Stimulated activated naive CD4-positive, alpha-beta T cell (primary cell): ENCODE measurements around the gene RIOX2.
"Not testable (repeated sequence)": the region's sequence is repeated elsewhere in the genome, so short reads cannot be mapped to it uniquely, and the experiment has no call there.

Experiments
- DNase-seq, 6 experiments: peaks; one replicate each; lab custom pipeline; 2025; lab: John Stamatoyannopoulos, UW

RIOX2 gene

DNA sequence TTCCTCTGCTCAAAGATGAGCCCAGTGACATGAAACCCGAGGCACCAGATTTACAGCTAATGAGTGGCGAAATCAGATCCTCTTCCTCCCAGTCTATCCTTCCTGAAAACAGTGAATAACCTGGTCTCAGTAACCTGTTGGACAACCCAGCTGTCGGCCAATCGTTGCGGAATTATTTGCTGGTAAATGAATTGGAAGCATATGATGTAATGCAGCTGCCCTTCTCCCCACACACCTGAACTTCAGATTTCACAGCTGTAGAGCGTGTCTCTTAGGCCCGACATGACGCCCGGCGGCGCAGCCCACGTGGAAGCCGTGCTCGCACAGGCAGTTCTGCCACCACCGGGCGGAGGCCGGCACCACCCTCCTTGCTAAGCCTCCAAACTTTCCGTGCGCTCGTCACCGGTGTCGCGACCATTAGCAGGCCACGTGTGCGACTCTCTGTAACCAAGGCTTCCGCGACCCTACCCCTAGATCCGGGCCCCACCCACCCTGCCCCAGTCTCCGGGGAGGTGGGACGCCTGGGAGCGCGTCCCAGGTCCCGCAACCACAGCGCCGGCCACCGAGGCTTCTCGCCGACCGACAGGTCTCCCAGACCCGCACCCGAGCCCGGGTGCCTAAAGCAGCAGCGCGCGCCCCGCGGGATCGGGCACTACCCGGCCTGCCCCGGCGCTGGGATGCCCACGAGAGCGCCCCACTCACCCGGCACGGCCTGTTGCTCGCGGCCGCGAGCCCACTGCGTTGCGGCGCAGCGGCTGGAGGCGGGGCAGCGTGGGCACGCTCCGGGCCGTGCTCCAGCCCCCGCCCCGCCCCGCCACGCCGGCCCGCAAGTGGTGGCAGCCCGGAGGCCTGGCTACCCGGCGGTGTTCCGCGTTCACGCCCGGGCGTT lies at the start of gene RIOX2:
TSS of gene RIOX2 (minus strand) at position 753 of the 889 bp plus-strand sequence. CDS start 4,838 bp downstream, outside the sequence.
- peak; percentile 60 to 79 (median 69) for DNase-seq

DNA sequence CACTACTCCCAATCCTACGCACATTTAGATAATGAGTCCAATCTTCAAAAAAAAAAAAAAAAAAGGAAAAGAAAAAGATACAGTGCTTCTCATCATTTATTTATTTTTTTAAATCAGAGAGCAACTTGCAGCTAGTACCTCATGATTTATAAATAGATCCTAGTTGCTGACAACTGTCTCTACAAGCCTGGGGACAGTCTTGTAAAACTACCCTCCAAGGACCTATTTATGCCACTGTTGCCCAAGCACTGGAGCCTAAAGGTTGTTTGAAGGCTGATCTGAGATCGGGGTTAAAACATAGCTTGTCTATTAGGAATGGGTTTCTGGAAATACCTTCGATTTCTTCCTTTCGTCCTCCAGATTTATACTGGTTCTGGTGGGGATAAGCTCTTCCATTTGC lies 48.2 kb upstream of the RIOX2 start:
- no peak for DNase-seq

DNA sequence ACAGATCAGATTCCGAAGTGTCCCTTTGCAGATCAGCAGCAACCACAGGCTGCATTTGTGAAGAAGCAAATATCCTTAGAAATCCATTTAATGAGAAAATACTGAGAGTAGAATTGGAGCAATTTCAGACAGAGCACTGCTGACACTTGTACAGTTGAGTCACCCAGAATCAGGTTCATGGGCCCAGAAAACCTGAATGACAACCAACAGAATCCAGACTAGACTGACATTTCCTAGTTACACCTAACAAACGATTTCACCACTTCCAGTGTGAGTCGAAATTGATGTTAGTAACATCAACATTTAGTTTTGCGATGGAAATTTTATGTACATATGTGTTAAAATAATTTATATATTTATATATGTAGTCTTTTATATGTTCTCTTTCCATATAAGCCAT lies 46.1 kb upstream of the RIOX2 start:
- DNase-seq = no peak

DNA sequence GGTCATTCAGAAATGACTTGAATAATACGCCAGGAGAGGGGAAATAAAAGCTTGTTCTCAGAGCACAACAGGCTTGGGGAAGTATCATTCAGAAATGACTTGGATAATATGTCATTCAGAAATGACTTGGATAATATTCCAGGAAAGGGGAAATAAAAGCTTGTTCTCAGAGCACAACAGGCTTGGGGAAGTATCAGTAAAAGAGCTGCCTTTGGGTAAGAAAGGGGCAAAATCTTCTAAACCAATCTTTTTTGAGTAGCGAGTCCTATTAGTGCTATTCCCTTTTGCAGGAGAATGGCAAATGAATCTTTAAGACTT lies 42.0 kb upstream of the RIOX2 start:
- no peak for DNase-seq

DNA sequence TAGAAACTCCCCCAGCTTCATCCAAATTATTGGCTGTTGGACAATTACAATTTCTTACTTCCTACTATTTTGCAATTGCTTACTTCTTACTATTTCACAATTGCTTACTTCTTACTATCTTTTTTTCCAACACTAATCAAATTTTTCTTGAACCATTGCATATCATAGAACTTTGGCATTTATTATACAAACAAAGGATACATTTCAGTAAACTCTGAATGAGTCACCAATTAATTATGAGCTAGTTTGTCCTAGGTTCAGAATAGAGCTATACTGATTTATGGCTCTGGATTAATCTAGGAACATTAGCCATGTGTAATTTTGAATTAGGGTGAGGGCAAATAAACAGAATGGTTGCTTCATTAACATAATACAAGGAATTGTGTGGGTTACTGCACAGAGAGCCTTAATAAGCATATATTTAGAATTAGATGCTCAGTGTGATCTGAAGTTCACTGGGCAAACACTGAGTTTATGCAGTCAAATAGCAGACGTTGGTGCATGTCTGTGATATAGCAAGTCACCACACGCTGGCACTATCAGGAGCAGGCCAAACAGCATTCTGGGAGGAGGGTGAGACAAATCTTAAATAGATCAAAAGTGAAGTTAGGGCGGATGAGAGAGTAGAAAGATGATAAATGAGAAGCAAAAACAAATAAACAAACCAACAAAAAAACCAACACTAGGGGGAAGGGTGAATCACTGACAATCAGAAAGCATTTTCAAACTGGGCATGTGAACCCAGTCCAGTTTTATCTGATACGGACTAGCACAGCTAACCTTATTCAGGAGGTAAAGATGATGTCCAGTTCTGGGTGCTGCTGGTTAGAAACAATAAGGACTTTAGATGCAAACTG lies 41.4 kb upstream of the RIOX2 start:
- no peak for DNase-seq

DNA sequence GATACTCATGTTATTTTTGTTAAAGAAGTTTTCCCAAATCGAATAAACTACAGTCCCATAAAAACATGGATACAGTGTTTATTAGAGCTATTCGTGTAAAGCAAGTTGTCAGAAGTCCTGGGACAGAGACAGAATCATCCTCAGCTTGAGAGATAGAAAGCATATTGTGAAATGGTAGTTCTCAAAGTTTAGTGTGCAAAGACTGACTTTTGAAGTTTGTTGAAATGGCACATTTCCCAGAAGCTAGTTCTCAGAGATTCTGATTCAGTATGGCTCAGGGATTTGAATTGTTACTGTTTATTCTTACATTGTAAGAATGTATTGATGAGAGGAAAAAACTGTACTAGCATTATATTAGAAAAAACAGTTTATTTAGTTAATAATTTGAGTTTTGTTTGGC lies 40.7 kb upstream of the RIOX2 start:
- no peak for DNase-seq

DNA sequence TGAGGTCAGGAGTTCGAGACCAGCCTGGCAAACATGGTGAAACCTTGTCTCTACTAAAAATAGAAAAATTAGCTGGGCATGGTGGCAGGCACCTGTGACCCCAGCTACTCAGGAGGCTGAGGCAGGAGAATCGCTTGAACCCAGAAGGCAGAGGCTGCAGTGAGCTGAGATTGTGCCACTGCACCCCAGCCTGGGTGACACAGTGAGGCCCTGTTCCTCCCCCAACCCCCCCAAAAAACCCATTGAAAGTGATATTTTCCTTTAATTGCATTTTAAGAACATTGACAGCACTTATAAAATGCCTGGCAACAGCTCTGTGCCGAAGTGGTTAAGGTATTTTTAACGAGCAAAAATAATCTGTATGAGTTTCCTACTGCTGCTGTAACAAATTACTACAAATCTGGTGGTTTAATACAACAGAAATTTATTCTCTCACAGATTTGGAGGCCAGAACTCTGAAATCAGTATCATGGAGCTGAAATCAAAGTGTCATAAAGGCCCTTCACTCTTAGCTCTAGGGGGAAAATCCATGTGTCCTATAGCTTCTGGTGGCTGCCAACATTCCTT lies 38.7 kb upstream of the RIOX2 start:
- not testable (repeated sequence) for DNase-seq

DNA sequence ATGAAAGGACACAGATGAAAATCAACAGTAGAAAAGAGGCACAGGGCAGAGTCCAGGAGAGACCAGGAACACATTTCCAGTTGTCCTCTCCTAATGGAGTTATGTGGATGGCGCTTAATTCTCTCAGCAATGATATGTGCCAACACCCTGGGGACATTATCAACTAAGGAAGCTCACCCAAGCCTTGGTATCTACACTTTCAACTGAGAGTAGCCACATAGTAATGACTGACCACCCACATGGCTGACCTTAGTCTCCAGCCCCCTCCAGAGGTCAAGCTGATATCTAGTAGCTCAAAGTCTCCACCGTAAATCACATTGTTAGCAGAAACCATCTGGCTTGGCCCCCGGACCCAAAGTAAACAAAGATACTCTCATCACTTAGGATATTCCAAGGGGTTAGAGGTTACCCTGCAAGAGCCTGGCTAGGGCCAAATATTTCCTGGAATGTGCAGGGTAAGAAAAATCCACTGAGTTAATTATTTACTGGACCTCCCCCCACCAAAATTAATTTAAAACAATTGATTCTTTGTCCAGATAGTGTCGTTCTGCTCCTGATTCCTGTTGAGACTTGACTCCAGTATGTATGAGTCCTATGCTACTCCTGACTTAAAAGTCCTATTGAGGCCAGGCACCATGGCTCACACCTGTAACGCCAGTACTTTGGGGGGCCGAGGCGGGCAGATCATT lies 38.1 kb upstream of the RIOX2 start:
- no peak for DNase-seq

DNA sequence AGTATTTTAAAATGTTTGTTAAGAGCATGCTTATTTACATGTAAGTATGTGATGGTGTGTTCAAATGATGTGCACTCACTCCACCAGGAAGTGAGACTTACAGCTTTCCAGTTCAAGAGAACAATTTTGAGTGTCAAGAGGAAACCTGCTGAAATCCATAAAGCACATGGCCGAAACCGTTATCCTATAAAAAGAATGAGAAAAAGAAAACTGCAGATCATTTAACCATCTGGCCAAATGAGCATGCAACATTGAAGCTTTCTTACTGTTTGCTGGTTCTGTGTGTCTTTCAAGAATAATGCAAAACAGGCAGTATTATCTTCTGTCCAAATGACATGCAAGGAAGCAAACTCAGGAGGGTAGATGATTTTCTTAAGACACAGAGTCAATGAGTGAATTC lies 36.6 kb upstream of the RIOX2 start:
- no peak for DNase-seq

DNA sequence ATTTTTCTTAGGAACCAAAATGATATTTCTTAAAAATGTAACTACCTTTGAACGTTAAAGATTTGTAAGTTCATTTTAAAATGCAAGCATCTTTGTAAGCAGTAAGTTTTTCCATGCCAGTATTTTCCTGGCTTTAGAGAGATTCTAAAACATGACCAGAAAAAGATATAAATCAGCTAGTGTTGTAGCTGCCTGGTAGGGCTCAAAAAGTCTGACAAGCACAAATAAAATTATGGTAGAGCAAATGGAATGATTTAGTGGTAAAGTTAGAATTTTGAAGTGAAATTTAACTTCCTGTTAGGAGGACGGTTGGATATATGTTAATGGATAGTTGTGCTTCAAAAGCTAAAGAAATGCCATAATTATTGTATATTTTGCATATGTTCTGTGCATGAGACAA lies 33.2 kb upstream of the RIOX2 start:
- no peak for DNase-seq

DNA sequence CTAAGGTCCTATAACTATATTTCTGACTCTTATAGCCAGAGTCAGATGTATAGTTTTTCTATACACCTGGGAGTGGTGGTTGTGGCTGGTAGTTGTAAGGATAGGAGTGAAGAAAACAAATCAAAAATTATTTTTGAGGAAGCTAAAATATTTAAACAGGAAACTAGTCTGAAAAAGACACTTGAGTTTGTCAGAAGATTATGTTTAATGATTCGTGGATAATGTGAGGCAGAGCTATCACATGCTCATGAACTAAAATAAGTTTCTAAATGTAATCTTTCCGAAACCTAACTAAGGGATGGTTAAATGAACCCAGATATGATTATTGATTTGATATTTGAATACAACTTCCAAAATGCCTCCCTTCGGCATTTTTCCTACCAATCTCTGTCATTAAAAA lies 32.5 kb upstream of the RIOX2 start:
- no peak for DNase-seq

DNA sequence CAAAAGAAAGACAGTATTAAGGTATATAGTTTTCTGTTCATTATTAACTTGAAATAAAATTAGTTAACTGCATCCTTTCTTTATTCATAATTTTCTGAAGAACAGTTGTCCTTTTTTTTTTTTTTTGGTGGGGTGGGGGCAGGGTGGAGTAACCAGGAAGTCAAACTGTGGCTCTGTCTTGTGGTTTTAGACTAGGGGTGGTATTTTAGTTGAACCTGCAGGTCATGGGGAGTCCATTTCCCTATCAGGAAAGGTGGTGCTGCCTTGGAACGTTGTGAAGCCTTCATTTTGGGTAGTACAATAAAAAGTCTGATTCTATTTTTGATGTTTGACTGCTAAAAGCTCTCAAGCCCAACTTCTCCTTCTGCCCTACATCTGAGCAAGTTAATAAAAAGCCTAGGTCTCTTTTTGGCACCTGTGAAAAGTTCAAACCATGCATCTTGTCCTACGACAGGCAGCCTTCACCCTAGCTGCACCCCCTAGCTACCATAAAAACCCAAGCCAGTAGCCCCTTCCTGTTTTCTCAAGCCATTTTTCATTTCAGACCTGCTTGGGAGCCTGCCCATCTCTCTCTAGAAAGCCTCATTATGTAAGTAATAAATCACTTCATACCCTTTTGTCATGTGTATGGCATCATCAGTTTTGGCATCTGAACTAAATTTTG lies 31.2 kb upstream of the RIOX2 start:
- peak in 2 of 6 experiments; percentile 4 to 7 for DNase-seq

DNA sequence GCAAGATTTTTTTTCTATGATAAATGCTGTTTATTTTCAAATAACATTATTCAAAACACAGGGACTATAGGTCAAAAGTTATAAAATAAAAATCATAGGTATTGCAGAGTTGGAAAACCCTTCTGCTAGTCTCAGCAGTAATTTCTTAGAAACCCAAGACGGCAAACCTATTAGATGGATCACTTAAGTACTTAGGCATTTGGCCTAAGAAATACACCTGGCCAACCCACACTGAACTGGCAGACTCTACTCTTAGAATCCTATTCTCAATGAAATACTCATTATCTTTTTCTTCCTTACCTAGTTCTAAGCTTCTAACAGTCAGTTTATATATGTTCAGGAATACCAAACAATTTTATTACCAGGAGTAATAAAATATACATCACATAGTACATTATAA lies 30.5 kb upstream of the RIOX2 start:
- no peak for DNase-seq

DNA sequence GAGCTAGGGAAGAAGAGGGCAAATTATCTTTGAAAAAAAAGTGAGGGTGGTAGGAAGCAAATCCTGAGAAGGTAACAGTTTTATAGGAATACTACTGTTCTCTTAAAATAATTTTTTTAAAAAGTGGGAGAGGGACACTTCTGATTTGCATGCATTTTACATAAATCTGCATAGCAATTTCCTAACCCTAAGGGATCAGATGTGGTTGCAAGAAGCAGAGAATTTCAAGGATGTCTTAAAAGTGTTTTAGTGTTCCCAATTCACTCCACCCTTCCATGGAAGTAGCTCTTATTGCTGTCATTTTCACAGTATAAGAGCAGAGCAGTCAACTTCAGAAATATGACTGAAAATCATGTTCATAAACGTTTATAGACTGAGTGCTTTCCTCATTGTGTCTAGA lies 27.8 kb upstream of the RIOX2 start:
- no peak for DNase-seq

DNA sequence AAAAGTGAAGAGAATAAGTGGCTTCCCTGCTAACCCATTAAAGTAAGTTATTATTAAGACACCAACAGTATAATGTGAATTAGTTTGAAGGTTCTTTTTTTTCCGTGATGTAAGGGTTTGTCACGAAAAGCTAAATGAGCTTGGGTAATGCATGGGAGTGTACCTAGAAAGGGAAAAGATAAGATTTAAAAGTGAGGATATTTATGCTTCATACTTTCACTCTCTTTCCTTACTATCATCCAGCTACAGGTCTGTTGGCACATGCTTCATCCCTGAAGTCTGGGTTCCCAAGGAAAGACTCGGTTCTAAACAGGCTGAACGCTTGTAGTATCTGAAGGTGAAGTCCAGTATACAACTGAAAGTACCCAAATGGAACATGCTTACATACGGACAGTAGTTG lies 26.9 kb upstream of the RIOX2 start:
- no peak for DNase-seq

DNA sequence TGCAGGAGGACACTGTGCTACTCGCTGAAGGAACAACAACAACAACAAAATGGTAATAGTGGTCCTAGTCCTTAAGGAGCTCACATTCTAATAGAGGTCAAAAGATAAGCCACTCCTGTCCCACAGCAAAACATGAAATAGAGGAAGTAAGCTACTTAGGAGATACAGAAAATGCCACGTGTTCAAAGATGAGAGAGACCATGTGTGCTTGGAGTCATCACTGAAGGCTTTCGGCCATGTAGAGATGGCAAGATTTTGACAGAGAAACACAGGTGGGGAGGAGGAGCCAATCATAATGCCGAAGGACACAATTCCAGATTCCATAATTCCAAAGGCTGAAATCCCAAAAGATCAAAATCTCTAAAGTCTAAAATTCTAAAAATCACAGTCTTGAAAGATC lies 24.8 kb upstream of the RIOX2 start:
- no peak for DNase-seq

DNA sequence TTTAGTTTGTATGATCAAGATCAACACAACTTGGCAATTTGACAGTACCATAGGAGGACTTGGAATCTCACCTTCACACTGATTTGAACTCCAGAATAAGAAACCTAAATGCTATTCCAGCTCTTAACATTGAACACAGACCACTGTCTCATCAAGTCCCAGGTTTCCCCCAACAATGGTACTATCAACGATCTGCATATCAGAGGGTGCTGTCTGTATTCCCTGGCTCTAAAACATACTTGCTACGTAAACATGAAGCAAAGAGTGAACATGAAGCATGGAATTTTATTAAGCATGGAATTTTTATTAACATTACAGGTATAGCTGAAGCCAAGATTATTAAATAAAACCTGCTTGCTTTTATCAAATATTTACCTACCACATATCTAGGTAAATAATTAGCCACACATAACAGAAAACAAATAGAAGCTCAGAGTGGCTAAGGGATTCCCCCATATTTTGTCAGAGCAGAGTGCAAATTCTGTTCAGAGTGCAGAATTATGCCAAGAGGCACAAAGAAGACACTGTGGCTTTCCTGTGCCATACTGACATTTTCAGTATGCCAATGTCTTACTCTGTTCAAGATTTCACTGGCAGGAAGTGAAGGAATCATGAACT lies 22.2 kb upstream of the RIOX2 start:
- DNase-seq = no peak

DNA sequence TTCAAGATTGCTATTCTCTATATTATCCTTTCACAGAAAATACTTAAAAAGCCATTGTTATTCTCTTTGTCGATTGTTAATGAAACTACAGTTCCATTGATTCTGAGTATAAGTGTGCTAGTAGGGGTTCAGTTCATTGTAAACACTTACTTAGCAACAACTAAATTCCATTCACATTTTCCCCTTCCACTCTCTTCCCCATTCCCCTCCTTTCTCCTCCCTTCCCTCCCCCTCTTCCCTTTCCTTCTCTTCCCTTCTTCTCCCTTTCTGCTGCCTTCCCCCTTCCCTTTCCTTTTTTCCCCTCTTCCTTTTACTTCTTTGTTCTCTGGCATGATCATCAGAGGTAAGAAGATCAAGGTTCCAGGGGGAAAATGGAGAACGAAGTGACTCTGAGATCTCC lies 21.3 kb upstream of the RIOX2 start:
- no peak for DNase-seq

DNA sequence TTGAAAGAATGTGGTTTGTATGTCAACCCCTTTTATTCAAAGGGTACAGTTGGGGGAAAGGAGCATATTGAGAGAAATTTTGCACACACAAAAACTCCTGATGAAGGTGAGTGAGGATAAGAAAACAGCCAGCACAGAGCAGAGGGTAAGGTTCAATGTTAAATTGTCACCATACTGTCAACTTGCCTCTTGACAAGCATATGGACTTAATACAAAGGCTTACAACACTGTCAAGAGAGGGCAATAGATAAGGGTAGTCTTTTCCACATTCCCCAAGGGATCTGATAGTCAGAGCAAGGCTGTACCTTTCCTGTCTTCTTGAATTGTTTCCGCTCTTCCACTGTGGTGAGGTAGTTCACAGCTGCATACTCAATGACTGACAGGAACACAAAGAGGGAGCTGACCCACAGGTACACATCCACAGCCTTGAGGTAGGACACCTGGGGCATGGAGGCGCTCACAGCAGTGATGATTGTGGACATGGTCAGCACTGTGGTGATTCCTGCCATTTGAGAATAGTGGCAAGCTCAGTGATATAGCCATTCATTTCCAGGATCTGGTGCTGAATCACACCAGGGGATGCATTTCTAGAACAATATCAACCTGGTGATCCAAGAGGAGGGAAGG lies 20.4 kb upstream of the RIOX2 start:
- no peak for DNase-seq

DNA sequence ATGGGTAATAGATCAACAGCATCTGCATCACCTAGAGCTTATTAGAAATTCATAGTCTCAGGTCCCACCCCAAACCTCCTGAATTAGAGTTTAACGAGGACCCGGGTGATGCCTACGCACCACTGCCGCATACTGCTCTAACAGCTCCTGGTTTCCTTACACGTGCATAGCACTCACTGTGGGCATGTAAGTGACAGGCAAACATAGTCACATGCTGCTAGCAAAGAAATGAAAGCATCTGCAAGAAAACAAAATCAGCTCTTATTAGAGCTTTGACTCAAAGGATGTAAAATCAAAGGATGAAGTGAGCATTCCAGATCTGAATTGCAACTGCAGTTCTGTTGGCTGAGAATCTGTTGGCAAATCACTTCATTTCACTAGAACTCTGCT lies 19.1 kb upstream of the RIOX2 start:
- peak in 4 of 6 experiments; percentile 4 to 45 (median 38) for DNase-seq
